AG04449 (cell line): ENCODE data around the gene STXBP1.
A peak's percentile ranks its signal among the peaks of the same experiment; 100 is the strongest.

ENCODE experiments used
- CTCF ChIA-PET: fragments of 350-600 bp; formaldehyde crosslinking; extraction: SDS; loops from one replicate; lab custom pipeline; 2021; ENCODE audit warnings: antibody characterized with exemption; lab: Yijun Ruan, JAX
- POLR2A ChIA-PET: fragments of 400-600, 350-600 bp; formaldehyde crosslinking; extraction: SDS; loops from one replicate; lab custom pipeline; 2020; ENCODE audit warnings: antibody characterized with exemption, inconsistent platforms; lab: Yijun Ruan, JAX
- DNase-seq: peaks from one replicate; pipeline ENCODE4 v3.0.0-alpha.2; 2010; ENCODE audit warnings: low read depth, low spot score
- H3K4me3 ChIP-seq: 2 replicates; pipeline ENCODE4 v1.5.1; 2011; ENCODE audit warnings: low read depth, mild to moderate bottlenecking, control low read depth, low read length
- TF ChIP-seq, protein P1 (sequence below): IDR thresholded peaks from one replicate; pipeline ENCODE4 v1.5.1; 2011; ENCODE audit warnings: mild to moderate bottlenecking, moderate library complexity, low read length, control low read depth, inconsistent platforms; ENCODE audit not compliant: insufficient read depth; ENCODE audit errors: missing control alignments

Gene STXBP1

DNA sequence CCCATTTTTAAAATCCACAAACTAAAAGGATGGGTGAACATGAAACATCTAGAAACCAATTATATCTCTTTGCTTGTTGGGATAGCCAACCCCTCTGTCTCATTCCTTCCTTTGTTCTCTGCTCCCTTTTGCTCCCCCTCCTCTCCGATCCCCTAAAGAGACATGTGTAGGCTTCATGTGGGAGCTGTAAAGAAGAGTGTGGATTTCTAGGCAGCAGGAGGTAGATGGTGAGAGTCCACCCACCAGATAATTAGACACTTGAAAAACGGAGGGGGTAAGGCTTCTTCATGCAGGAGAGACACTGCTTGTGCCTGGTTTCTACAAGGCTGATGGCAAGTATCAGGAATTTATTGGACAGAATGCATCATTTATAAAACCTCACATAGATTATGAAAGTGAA, 67.4 kb downstream of the STXBP1 start:
- POLR2A ChIA-PET = no interaction called here
- no peak overlapping the region for H3K4me3 ChIP-seq
- CTCF ChIA-PET = no interaction called here

DNA sequence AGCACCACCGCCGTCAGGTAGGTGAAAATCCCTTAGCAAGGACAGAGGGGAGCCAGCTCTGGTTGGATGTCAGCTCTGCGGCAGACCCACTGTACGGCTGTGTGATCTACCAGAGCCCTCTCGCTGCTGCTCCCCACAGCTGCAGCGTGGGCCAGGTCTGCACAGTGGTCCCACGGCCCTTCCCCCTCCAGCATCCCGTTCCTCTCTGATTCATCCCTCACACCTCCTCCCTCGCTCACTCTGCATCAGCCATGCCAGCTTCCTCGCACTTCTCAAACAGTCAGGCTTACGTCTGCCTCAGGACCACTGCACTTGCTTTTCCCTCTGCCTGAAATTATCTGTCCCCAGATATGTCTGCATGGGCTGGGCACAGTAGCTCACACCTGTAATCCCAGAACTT, 68.1 kb downstream of the STXBP1 start:
- CTCF ChIA-PET = no interaction called here
- no peak overlapping the region for H3K4me3 ChIP-seq
- POLR2A ChIA-PET = no interaction called here

More for the DNA sequence above, 67.4 kb downstream of the STXBP1 start:
- TF ChIP-seq, protein P1, sequence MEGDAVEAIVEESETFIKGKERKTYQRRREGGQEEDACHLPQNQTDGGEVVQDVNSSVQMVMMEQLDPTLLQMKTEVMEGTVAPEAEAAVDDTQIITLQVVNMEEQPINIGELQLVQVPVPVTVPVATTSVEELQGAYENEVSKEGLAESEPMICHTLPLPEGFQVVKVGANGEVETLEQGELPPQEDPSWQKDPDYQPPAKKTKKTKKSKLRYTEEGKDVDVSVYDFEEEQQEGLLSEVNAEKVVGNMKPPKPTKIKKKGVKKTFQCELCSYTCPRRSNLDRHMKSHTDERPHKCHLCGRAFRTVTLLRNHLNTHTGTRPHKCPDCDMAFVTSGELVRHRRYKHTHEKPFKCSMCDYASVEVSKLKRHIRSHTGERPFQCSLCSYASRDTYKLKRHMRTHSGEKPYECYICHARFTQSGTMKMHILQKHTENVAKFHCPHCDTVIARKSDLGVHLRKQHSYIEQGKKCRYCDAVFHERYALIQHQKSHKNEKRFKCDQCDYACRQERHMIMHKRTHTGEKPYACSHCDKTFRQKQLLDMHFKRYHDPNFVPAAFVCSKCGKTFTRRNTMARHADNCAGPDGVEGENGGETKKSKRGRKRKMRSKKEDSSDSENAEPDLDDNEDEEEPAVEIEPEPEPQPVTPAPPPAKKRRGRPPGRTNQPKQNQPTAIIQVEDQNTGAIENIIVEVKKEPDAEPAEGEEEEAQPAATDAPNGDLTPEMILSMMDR = no peak
- DNase-seq = no peak

DNA sequence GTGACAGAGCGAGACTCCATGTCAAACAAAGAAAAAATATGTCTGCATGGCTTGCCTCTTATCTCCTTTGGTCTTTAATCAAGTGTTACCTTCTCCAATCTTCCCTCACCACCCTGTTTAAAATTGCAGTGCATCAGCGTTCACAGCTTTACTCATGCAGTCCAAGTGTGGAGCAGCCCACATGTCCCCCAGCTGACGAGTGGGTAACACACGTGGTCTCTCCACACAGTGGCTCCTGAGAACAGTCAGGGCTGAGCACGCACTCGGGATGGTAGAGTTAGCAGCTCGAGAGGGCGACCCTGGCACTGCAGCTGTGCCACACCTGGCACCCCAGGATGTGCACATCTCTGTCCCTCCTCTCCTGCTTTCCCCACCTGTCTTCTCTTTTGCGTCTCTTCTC, 68.8 kb downstream of the STXBP1 start:
- H3K4me3 ChIP-seq = no peak overlapping the region
- no peak for DNase-seq
- ChIA-PET CTCF (no interaction called here), POLR2A (no interaction called here)
- TF ChIP-seq, protein P1 = no peak

More for the DNA sequence above, 68.1 kb downstream of the STXBP1 start:
- DNase-seq = no peak
- TF ChIP-seq, protein P1 = no peak

DNA sequence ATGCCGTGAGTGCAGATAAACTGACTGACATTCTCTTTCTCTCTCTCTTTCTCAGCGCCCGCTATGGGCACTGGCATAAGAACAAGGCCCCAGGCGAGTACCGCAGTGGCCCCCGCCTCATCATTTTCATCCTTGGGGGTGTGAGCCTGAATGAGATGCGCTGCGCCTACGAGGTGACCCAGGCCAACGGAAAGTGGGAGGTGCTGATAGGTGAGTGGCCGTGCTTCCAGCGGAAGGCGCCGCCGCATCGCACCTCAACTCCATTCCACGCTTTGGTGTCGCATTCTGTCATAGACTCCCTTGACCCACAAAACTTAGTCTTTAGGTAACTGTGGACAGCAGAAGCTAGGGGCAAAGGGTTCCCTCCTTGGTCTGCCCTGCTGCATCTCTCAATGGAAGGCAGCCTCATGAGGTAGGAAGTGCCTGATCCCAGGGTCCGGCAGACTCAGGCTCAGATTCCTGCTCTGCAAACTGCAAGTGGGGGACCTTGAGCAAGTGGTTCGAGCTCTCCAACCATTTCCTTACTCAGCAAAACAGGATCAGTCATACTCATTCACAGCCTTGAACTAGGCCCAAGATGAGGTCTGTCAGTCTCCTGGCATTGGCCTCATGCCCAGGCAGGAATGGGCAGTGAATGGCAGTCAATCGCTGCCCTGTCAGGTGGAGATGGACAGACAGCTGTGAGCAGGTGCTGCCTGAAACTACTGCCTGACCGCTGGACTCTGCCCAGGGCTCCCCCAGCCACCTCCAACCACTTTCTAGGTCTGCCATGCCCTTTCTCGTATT, 70.5 kb downstream of the STXBP1 start:
- CTCF ChIA-PET = interaction anchor here (1.1 to 1.2 kb wide), 2 partner anchors 13 to 52 kb away, joined by 3 to 5 read pairs; partner anchors contain the start of gene TOR2A
- POLR2A ChIA-PET = interaction anchor here (1.7 kb wide), 1 partner anchor 15 kb away, joined by 5 read pairs; no protein-coding TSS in a partner anchor
- TF ChIP-seq, protein P1 = no peak

DNA sequence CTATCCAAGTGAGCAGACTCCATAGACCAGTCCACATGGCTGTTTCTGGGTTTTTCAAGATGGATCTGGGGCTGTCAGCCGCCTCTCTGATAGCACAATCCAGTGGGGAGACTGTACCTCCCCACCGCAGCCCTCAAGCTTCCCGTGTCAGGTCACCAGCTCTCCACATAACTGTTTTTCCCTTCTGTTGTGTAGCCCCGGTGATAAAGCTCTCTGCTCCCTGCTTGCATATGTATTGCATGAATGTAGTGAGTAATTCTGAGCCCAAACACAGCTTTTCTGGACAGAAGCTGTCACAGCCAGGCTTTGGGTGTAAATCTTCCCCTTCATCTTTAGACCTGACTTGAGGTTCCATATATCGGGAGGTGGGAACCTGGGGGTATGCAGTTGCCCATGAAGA, 71.6 kb downstream of the STXBP1 start:
- DNase-seq = peak; percentile 44
- ChIA-PET CTCF (interaction anchor here (0.9 to 1.4 kb wide), 7 partner anchors 11 to 186 kb away, joined by 3 to 5 read pairs (median 3); partner anchors contain the start of genes PTRH1, TOR2A and TTC16), POLR2A (interaction anchor here (0.5 to 1.7 kb wide), 6 partner anchors 9 to 109 kb away, joined by 3 to 5 read pairs (median 3); no protein-coding TSS in a partner anchor)
- no peak overlapping the region for H3K4me3 ChIP-seq
- TF ChIP-seq, protein P1 = no peak

More for the DNA sequence above, 70.5 kb downstream of the STXBP1 start:
- no peak overlapping the region for H3K4me3 ChIP-seq
- no peak for DNase-seq

DNA sequence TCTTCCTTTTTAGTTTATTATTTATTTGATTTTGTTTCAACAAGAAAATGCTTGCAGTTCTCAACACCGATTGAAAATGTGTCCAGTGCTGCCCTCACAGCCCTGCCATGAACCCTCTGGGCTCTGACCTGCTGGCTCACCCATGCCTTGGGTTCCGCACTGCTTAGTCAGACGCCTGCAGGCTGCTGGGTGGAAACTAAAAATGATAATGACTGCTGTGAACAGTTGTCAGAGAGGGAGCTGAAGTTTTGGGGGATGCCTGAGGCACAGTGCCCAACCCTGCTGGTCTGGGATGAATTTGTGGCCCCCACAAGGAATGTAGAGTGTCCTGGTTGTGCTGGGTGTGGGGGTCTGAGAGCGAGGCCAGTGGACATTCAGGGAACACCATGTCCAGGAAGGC, 72.5 kb downstream of the STXBP1 start:
- CTCF ChIA-PET = interaction anchor here (0.6 to 2.3 kb wide), 8 partner anchors 16 to 237 kb away, joined by 3 to 6 read pairs (median 4); partner anchors contain the start of genes PTRH1, TOR2A and TTC16
- TF ChIP-seq, protein P1 = no peak
- no peak overlapping the region for H3K4me3 ChIP-seq
- DNase-seq = no peak
- POLR2A ChIA-PET = interaction anchor here (1.6 to 1.7 kb wide), 2 partner anchors 8 to 17 kb away, joined by 3 to 5 read pairs; no protein-coding TSS in a partner anchor
